Epithelial cell of esophagus (primary cell): ENCODE measurements around the gene PRR16.
A peak's percentile ranks its signal among the peaks of the same experiment; 100 is the strongest.

Source experiments
- DNase-seq: peaks from one replicate; pipeline ENCODE4 v3.0.0; 2010; ENCODE audit warnings: low read depth
- H3K4me3 ChIP-seq: 2 replicates; pipeline ENCODE4 v1.5.1; 2011; ENCODE audit warnings: mild to moderate bottlenecking, low read length, control low read depth
- TF ChIP-seq, protein P1 (sequence below): IDR thresholded peaks from 2 replicates; pipeline ENCODE4 v1.5.1; 2011; ENCODE audit warnings: low read depth, mild to moderate bottlenecking, low read length, control low read depth, inconsistent platforms; ENCODE audit not compliant: insufficient read depth; ENCODE audit errors: missing control alignments

PRR16 gene

DNA sequence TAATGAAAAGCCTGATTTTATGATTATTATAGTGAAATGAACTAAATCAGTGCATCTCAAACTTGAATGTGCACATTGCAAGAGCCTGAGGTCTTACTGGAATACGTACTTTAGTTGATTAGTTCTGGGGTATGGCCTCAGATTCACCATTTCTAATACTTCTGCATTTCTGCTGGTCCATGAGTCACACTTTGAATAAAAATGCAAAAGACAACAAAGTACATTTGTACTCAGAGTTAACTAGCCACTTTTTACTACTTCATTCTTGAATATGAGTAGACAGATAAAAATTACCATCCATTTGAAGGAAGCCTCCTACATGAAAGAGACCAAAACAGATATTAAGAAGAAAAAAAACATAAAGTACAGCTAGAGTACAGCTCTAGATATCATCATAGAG lies 27.1 kb upstream of the PRR16 start:
- no peak overlapping the region for H3K4me3 ChIP-seq
- no peak for DNase-seq
- TF ChIP-seq, protein P1, sequence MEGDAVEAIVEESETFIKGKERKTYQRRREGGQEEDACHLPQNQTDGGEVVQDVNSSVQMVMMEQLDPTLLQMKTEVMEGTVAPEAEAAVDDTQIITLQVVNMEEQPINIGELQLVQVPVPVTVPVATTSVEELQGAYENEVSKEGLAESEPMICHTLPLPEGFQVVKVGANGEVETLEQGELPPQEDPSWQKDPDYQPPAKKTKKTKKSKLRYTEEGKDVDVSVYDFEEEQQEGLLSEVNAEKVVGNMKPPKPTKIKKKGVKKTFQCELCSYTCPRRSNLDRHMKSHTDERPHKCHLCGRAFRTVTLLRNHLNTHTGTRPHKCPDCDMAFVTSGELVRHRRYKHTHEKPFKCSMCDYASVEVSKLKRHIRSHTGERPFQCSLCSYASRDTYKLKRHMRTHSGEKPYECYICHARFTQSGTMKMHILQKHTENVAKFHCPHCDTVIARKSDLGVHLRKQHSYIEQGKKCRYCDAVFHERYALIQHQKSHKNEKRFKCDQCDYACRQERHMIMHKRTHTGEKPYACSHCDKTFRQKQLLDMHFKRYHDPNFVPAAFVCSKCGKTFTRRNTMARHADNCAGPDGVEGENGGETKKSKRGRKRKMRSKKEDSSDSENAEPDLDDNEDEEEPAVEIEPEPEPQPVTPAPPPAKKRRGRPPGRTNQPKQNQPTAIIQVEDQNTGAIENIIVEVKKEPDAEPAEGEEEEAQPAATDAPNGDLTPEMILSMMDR = no peak

DNA sequence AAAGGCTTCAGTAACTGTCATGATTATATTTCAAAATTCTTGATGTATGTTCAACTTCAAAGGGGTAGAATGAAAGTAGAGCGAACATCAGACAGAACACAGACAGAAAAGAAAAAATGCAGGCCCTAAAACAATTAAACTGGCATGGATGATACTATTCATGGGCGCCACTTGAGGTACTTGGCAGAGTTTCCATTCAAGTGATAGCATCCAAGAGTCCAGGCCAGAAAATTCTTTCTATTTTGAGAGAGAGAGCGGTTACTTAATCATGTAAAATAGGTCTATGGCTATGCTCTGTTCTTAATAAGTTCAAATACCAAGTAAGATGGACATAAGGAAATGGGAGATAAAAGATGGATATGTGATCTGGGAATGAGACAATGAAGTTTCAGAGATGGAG lies 21.4 kb upstream of the PRR16 start:
- DNase-seq = no peak
- TF ChIP-seq, protein P1 = no peak

GRCh38 chr5:120443607-120444006 lies 20.5 kb upstream of the PRR16 start:
- no peak overlapping the region for H3K4me3 ChIP-seq
- DNase-seq = no peak
- TF ChIP-seq, protein P1 = no peak

More for the DNA sequence above, 21.4 kb upstream of the PRR16 start:
- no peak overlapping the region for H3K4me3 ChIP-seq

GRCh38 chr5:120446068-120446492 lies 18.0 kb upstream of the PRR16 start:
- peak; percentile 81 for DNase-seq
- H3K4me3 ChIP-seq = no peak overlapping the region
- TF ChIP-seq, protein P1 = no peak

GRCh38 chr5:120446901-120447300 lies 17.2 kb upstream of the PRR16 start:
- H3K4me3 ChIP-seq = no peak overlapping the region
- DNase-seq = no peak
- TF ChIP-seq, protein P1 = no peak

GRCh38 chr5:120447706-120448239 lies 16.3 kb upstream of the PRR16 start:
- DNase-seq = peak; percentile 66
- TF ChIP-seq, protein P1 = peak; percentile 24

GRCh38 chr5:120449501-120449900 lies 14.6 kb upstream of the PRR16 start:
- TF ChIP-seq, protein P1 = no peak
- no peak for DNase-seq
- H3K4me3 ChIP-seq = no peak overlapping the region

More at GRCh38 chr5:120447706-120448239, 16.3 kb upstream of the PRR16 start:
- H3K4me3 ChIP-seq = no peak overlapping the region
